Measurements from ENCODE around the gene FKBP5. TPM values are rescaled to one million over a fixed set of nuclear protein-coding genes. Genes with fewer than 3 reads are reported as not detected.

The FKBP5 gene
- total RNA-seq, 2 donors from 2014 or later: 27.0 to 53.3 TPM

DNA sequence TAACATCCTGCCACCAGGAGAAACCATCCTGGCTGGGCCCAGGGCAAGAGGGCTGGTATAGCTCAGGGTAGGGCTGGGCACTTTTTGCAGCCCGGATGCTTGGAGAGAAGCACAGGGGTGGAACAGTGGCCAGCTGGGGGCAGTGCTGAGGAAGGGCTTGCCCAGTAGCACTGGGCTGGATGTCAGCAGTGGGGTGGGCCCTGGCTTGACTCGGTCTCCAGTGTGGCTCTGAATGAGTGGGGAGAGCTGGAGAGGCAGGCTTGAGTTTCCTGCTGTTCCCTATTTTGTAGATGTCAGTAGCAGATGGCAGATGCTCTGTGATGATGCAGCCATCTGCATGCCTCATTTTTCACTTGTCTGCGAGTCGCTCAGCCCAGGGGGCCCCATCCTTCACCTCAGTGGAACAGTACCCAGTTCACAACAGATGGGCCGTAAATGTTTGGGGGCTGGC lies 119.7 kb downstream of the FKBP5 start:
- no peak overlapping the region for H3K27ac Mint-ChIP-seq
- peaks cover 5% of the 10 kb centered on the region for H3K36me3 Mint-ChIP-seq (ENCODE audit: low read depth)
- peak; percentile 88 for DNase-seq
- Histone ChIP-seq H3K9ac (ENCODE audit: extremely low read depth, low read length, poor library complexity, severe bottlenecking) (no peak overlapping the region), H3K9me3 (ENCODE audit: control insufficient read depth, low read length) (peaks cover 11% of the 10 kb centered on the region), H3K4me1 (ENCODE audit: control insufficient read depth, insufficient read depth, low read length) (no peaks in the 10 kb centered on the region), H3K27ac (ENCODE audit: low read depth, low read length) (no peak overlapping the region), H3K4me3 (ENCODE audit: low read length) (no peak overlapping the region), H3K27me3 (ENCODE audit: control insufficient read depth, insufficient read depth, low read length, poor library complexity, severe bottlenecking) (no peaks in the 10 kb centered on the region), H3K36me3 (ENCODE audit: control insufficient read depth, insufficient read depth, low read length) (no peaks in the 10 kb centered on the region)
- H3K4me1 Mint-ChIP-seq: peaks cover 5% of the 10 kb centered on the region
- no peak overlapping the region for H3K4me3 Mint-ChIP-seq
- H3K27me3 Mint-ChIP-seq (ENCODE audit: insufficient read depth): no peaks in the 10 kb centered on the region
- TF ChIP-seq, protein P1, sequence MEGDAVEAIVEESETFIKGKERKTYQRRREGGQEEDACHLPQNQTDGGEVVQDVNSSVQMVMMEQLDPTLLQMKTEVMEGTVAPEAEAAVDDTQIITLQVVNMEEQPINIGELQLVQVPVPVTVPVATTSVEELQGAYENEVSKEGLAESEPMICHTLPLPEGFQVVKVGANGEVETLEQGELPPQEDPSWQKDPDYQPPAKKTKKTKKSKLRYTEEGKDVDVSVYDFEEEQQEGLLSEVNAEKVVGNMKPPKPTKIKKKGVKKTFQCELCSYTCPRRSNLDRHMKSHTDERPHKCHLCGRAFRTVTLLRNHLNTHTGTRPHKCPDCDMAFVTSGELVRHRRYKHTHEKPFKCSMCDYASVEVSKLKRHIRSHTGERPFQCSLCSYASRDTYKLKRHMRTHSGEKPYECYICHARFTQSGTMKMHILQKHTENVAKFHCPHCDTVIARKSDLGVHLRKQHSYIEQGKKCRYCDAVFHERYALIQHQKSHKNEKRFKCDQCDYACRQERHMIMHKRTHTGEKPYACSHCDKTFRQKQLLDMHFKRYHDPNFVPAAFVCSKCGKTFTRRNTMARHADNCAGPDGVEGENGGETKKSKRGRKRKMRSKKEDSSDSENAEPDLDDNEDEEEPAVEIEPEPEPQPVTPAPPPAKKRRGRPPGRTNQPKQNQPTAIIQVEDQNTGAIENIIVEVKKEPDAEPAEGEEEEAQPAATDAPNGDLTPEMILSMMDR (conservative IDR thresholded peaks at IDR 0.05): peak; percentile 79
- 87% methylated on average over 5 of the region's 5 CpGs; no CpG with 5 or more reads in 1 of the 2 experiments for WGBS, 2 experiments (ENCODE audit: insufficient coverage in 1 of 2, insufficient read length in 1 of 2)
- peaks cover 13% of the 10 kb centered on the region for H3K9me3 Mint-ChIP-seq

DNA sequence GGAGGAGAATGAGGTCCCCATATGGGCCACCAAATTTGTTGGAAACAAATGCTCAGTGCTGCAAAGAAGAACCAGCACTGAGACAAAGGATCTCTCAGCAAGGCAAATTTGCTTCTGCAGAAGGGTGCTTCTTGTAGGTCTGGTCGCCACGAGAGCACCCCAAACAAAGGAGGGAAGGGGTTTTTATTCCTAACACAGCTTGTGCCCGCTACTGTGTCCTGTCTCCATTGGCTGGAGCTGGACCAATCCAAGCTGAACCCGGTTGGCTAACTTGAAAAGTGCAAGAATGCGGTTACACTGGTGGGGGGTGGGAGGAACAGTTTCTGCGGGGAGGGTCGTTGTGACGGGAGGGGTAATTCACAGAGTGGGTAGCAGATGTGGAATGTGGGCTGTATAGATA lies 121.9 kb downstream of the FKBP5 start:
- Histone ChIP-seq H3K36me3 (ENCODE audit: control insufficient read depth, insufficient read depth, low read length) (no peaks in the 10 kb centered on the region), H3K4me3 (ENCODE audit: low read length) (no peak overlapping the region), H3K9me3 (ENCODE audit: control insufficient read depth, low read length) (peaks cover 11% of the 10 kb centered on the region), H3K27me3 (ENCODE audit: control insufficient read depth, insufficient read depth, low read length, poor library complexity, severe bottlenecking) (no peaks in the 10 kb centered on the region), H3K27ac (ENCODE audit: low read depth, low read length) (no peak overlapping the region), H3K4me1 (ENCODE audit: control insufficient read depth, insufficient read depth, low read length) (no peaks in the 10 kb centered on the region), H3K9ac (ENCODE audit: extremely low read depth, low read length, poor library complexity, severe bottlenecking) (no peak overlapping the region)
- Mint-ChIP-seq H3K36me3 (ENCODE audit: low read depth) (peaks cover 5% of the 10 kb centered on the region), H3K27me3 (ENCODE audit: insufficient read depth) (no peaks in the 10 kb centered on the region), H3K4me1 (peaks cover 5% of the 10 kb centered on the region), H3K27ac (no peak overlapping the region), H3K4me3 (no peak overlapping the region), H3K9me3 (peaks cover 13% of the 10 kb centered on the region)
- TF ChIP-seq, protein P1 (conservative IDR thresholded peaks at IDR 0.05): no peak
- DNase-seq: peak; percentile 90
- WGBS, 2 experiments (ENCODE audit: insufficient coverage in 1 of 2, insufficient read length in 1 of 2): 88 to 100% methylated on average over 3 to 8 of the region's 8 CpGs

DNA sequence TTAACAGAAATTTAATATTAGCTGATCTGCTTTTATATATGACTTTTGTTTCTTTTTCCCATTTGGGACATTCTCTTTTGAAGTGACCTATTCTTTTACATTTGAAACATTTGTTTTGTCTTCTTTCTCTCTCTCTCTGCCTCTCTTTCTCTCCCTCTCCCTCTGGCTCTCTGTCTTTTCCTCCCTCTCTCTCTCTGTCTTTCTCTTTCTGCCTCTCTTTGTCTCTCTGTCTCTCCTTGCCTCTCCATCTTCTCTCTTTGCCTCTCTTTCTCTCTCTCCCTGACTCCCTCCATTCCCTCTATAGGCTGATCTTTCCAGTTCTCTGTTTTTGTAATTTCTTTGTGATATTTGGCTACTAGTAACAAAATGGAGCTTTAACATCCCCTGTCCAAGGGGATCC lies 124.0 kb downstream of the FKBP5 start:
- TF ChIP-seq, protein P1 (conservative IDR thresholded peaks at IDR 0.05): no peak
- peaks cover 13% of the 10 kb centered on the region for H3K9me3 Mint-ChIP-seq
- Histone ChIP-seq H3K27me3 (ENCODE audit: control insufficient read depth, insufficient read depth, low read length, poor library complexity, severe bottlenecking) (no peaks in the 10 kb centered on the region), H3K9ac (ENCODE audit: extremely low read depth, low read length, poor library complexity, severe bottlenecking) (no peak overlapping the region), H3K27ac (ENCODE audit: low read depth, low read length) (no peak overlapping the region), H3K4me1 (ENCODE audit: control insufficient read depth, insufficient read depth, low read length) (no peaks in the 10 kb centered on the region), H3K36me3 (ENCODE audit: control insufficient read depth, insufficient read depth, low read length) (no peaks in the 10 kb centered on the region), H3K9me3 (ENCODE audit: control insufficient read depth, low read length) (peaks cover 11% of the 10 kb centered on the region), H3K4me3 (ENCODE audit: low read length) (no peak overlapping the region)
- H3K4me3 Mint-ChIP-seq: no peak overlapping the region
- H3K27ac Mint-ChIP-seq: no peak overlapping the region
- H3K4me1 Mint-ChIP-seq: peaks cover 2% of the 10 kb centered on the region
- no peaks in the 10 kb centered on the region for H3K27me3 Mint-ChIP-seq (ENCODE audit: insufficient read depth)
- peaks cover 5% of the 10 kb centered on the region for H3K36me3 Mint-ChIP-seq (ENCODE audit: low read depth)
- no peak for DNase-seq
